ENCODE data around the gene SCMH1. TPM values are rescaled to one million over a fixed set of nuclear protein-coding genes. Genes with fewer than 3 reads are reported as not detected.

Gene SCMH1
- total RNA-seq, 1 experiment from 2014 or later = 16.5 TPM

GRCh38 chr1:41175546-41175945 is 66.6 kb downstream of the SCMH1 start:
- H2BK20ac ChIP-seq (ENCODE audit: low read depth, low read length, poor library complexity, severe bottlenecking) = no peak overlapping the region
- H2AK5ac ChIP-seq (ENCODE audit: insufficient read length, low read length) = no peak overlapping the region
- H3K23ac ChIP-seq (ENCODE audit: insufficient read length, low read depth, low read length) = no peak overlapping the region
- H3K14ac ChIP-seq (ENCODE audit: insufficient read depth, low read length) = no peak overlapping the region
- no peaks in the 10 kb centered on the region for H3K79me1 ChIP-seq (ENCODE audit: insufficient read depth, low read depth, low read length, poor library complexity, severe bottlenecking)
- no peaks in the 10 kb centered on the region for H3K79me2 ChIP-seq (ENCODE audit: insufficient read depth, low read length)
- no peak overlapping the region for H2BK120ac ChIP-seq (ENCODE audit: low read depth, low read length, poor library complexity, severe bottlenecking)
- no peak for DNase-seq
- no peak overlapping the region for H4K91ac ChIP-seq (ENCODE audit: insufficient read length, low read depth, low read length)
- no peak for TF ChIP-seq CTCF (conservative IDR thresholded peaks at IDR 0.05)
- no peaks in the 10 kb centered on the region for H3K4me1 ChIP-seq (ENCODE audit: insufficient read depth, low read length)
- H2BK5ac ChIP-seq (ENCODE audit: insufficient read length, low read length) = no peak overlapping the region
- Mint-ChIP-seq H3K4me3 (no peak overlapping the region), H3K4me1 (no peaks in the 10 kb centered on the region), H3K27me3 (ENCODE audit: low read depth) (no peaks in the 10 kb centered on the region; the same call in 1 of the 2 replicates), H3K36me3 (ENCODE audit: insufficient read depth in 1 of 3, low read depth in 3 of 3) (peaks cover 24 to 42% (median 27%) of the 10 kb centered on the region in 3 experiments), H3K27ac (no peak overlapping the region), H3K9me3 (peaks cover 42 to 54% of the 10 kb centered on the region in 2 experiments)
- no peak overlapping the region for H4K5ac ChIP-seq (ENCODE audit: insufficient read length, low read depth, low read length)
- H3K23me2 ChIP-seq (ENCODE audit: insufficient read length, low read depth, low read length, poor library complexity, severe bottlenecking) = no peaks in the 10 kb centered on the region
- no peaks in the 10 kb centered on the region for H4K20me1 ChIP-seq (ENCODE audit: control insufficient read depth, insufficient read depth, insufficient read length)
- H3K27me3 ChIP-seq (ENCODE audit: insufficient read depth, low read length) = no peaks in the 10 kb centered on the region
- H3K56ac ChIP-seq (ENCODE audit: insufficient read length, low read depth, low read length) = no peak overlapping the region
- no peaks in the 10 kb centered on the region for H3K9me3 ChIP-seq (ENCODE audit: control insufficient read depth, low read depth, low read length)
- no peak overlapping the region for H2AFZ ChIP-seq (ENCODE audit: low read length)
- H2BK15ac ChIP-seq (ENCODE audit: low read depth, low read length) = no peak overlapping the region
- no peak overlapping the region for H3K4ac ChIP-seq (ENCODE audit: low read depth, low read length)
- no peak overlapping the region for H3K9ac ChIP-seq (ENCODE audit: extremely low read depth, insufficient read length, low read length)
- no peak overlapping the region for H3K18ac ChIP-seq (ENCODE audit: insufficient read length, low read depth, low read length)
- no peak overlapping the region for H3T11ph ChIP-seq (ENCODE audit: low read length)
- no peak overlapping the region for H2BK12ac ChIP-seq (ENCODE audit: insufficient read length, low read depth, low read length)
- no peak overlapping the region for H4K8ac ChIP-seq (replicated peaks; ENCODE audit: insufficient read length, low read depth, low read length)
- no peak overlapping the region for H3K27ac ChIP-seq (ENCODE audit: insufficient read length, low read depth, low read length)
- H3K4me2 ChIP-seq (ENCODE audit: insufficient read depth, insufficient read length, low read length) = no peak overlapping the region

All from H9 (cell line).